OCI-LY7 (cell line): ENCODE measurements around the gene CUX1.

Source experiments
- EZH2phosphoT487 ChIP-seq: fragments of 200-600 bp; sonication (generic); IDR thresholded peaks from 2 replicates; pipeline ENCODE4 v1.6.1; 2018; ENCODE audit warnings: low read depth, borderline replicate concordance, mild to moderate bottlenecking, mixed run types, antibody characterized with exemption, low read length, moderate library complexity, mixed read lengths
- TF ChIP-seq, protein P1 (sequence below): fragments of 200-600 bp; sonication (generic); conservative IDR thresholded peaks from 2 replicates; pipeline ENCODE4 v1.5.1; 2014; ENCODE audit warnings: mild to moderate bottlenecking, antibody characterized with exemption, low read length, moderate library complexity, mixed read lengths

DNA sequence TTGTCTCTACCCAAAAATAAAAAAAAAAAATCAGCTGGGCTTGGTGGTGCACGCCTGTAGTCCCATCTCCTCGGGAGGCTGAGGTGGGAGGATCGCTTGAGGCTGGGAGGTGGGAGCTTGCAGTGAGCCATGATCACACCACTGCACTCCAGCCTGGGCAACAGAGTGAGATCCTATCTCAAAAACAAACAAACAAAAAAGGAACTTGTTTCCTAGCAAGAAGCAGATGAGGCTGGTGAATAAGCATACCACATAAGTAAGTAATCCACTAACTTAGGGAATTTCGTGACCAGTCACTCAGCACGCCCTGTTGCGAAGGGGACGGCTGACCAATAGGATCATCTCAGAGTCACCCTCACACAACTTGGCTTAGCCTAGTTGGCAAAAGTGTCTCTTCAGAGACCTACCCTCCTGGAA, 64.6 kb downstream of the CUX1 start:
- TF ChIP-seq EZH2phosphoT487: no peak
- TF ChIP-seq, protein P1, sequence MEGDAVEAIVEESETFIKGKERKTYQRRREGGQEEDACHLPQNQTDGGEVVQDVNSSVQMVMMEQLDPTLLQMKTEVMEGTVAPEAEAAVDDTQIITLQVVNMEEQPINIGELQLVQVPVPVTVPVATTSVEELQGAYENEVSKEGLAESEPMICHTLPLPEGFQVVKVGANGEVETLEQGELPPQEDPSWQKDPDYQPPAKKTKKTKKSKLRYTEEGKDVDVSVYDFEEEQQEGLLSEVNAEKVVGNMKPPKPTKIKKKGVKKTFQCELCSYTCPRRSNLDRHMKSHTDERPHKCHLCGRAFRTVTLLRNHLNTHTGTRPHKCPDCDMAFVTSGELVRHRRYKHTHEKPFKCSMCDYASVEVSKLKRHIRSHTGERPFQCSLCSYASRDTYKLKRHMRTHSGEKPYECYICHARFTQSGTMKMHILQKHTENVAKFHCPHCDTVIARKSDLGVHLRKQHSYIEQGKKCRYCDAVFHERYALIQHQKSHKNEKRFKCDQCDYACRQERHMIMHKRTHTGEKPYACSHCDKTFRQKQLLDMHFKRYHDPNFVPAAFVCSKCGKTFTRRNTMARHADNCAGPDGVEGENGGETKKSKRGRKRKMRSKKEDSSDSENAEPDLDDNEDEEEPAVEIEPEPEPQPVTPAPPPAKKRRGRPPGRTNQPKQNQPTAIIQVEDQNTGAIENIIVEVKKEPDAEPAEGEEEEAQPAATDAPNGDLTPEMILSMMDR: no peak
